ENCODE data around the gene ARPC1B. TPM values are rescaled to one million over a fixed set of nuclear protein-coding genes. Genes with fewer than 3 reads are reported as not detected.

ARPC1B gene
- total and polyA plus RNA-seq, 2 of the 8 experiments (the other 6 are each of a cell fraction or from before 2014, with no cell fraction given): 64.5 to 115 TPM

DNA sequence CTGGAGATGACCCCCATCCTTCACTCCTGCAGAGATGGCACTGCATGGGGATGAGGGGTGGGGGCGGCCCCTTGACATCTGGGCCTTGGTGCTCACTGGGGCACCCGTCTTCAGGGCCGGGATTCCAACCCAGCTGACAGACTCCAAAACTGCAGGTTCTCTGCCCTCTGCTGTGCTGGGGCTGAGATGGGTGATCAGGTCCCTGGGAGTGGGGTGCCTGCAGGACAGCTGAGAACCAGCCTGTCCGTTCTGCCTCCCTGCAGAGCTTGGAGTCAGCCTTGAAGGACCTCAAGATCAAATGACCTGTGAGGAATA, 19.6 kb downstream of the ARPC1B start:
- Histone ChIP-seq H3K56ac (replicated peaks; ENCODE audit: insufficient read length, low read depth, low read length) (no peak overlapping the region), H3K14ac (ENCODE audit: insufficient read length) (no peak overlapping the region), H3K23ac (ENCODE audit: insufficient read length) (no peak overlapping the region), H3K4ac (replicated peaks; ENCODE audit: insufficient read length, low read depth, low read length) (peak overlapping the region; percentile 44), H3K36me3 (ENCODE audit: control insufficient read depth in 2 of 4, insufficient read depth in 4 of 4, low read length in 3 of 4) (peaks cover 12 to 63% (median 31%) of the 10 kb centered on the region in 4 experiments), H3K18ac (ENCODE audit: extremely low read depth, low read length) (no peak overlapping the region), H3K27ac (ENCODE audit: low read depth, low read length) (no peak overlapping the region), H3K9ac (replicated peaks in 1 of 4; ENCODE audit: extremely low read depth in 1 of 4, low read depth in 3 of 4, low read length in 3 of 4) (no peak overlapping the region), H2BK120ac (replicated peaks; ENCODE audit: low read depth, low read length) (no peak overlapping the region), H3K4me1 (replicated peaks in 1 of 4; ENCODE audit: control insufficient read depth in 3 of 4, insufficient read depth in 4 of 4, low read length in 3 of 4) (peaks cover 2 to 12% (median 5%) of the 10 kb centered on the region in 4 experiments; a peak in 6 of 7 replicates), H2AFZ (ENCODE audit: low read length) (no peak overlapping the region), H2BK12ac (ENCODE audit: low read depth, low read length) (no peak overlapping the region), H2BK15ac (ENCODE audit: low read length) (no peak overlapping the region), H3K4me3 (ENCODE audit: extremely low read depth in 1 of 4, insufficient read depth in 2 of 4, low read depth in 3 of 4, low read length in 4 of 4) (peak overlapping the region in 1 of 4 experiments; percentile 70; a peak in 1 of 8 replicates), H3K23me2 (ENCODE audit: low read depth, low read length) (peaks cover 4% of the 10 kb centered on the region; the same call in 1 of the 2 replicates), H4K20me1 (replicated peaks in 1 of 2; ENCODE audit: control insufficient read depth in 1 of 2, insufficient read depth in 2 of 2, low read length in 2 of 2) (peaks cover 10 to 18% of the 10 kb centered on the region in 2 experiments), H4K5ac (ENCODE audit: insufficient read length, low read depth, low read length) (no peak overlapping the region), H2AK5ac (ENCODE audit: low read depth, low read length) (no peak overlapping the region), H3K4me2 (ENCODE audit: insufficient read depth in 1 of 2, low read depth in 2 of 2, low read length in 2 of 2) (peak overlapping the region in 1 of 2 experiments; percentile 55; a peak in 1 of 4 replicates), H3K27me3 (replicated peaks in 1 of 4; ENCODE audit: control insufficient read depth in 3 of 4, extremely low read depth in 1 of 4, insufficient read depth in 3 of 4, low read length in 3 of 4) (no peaks in the 10 kb centered on the region), H4K91ac (replicated peaks; ENCODE audit: insufficient read length, low read length) (no peak overlapping the region), H4K8ac (ENCODE audit: extremely low read depth, insufficient read depth, low read length) (no peak overlapping the region), H3K9me3 (ENCODE audit: insufficient read depth in 2 of 2, low read depth in 1 of 2, low read length in 1 of 2) (no peaks in the 10 kb centered on the region), H3K79me1 (ENCODE audit: low read depth, low read length) (no peaks in the 10 kb centered on the region), H3K79me2 (ENCODE audit: control insufficient read depth in 1 of 2, insufficient read depth in 2 of 2, low read length in 2 of 2) (no peaks in the 10 kb centered on the region), H2BK5ac (ENCODE audit: low read depth, low read length) (no peak overlapping the region), H2BK20ac (ENCODE audit: low read length) (no peak overlapping the region)
- CTCF ChIA-PET (ENCODE audit: partially characterized antibody): interaction anchor here (1.1 to 7.1 kb wide), 8 partner anchors 15 to 89 kb away, joined by 3 to 40 read pairs (median 5); no protein-coding TSS in a partner anchor
- POLR2A ChIA-PET (ENCODE audit: partially characterized antibody): interaction anchor here (0.8 to 7.9 kb wide), 18 partner anchors 11 to 65 kb away, joined by 3 to 150 read pairs (median 4); partner anchors contain the start of genes ARPC1B, BUD31, CPSF4 and PDAP1
- TF ChIP-seq POLR2A (IDR thresholded peaks at IDR 0.05; ENCODE audit: control extremely low read depth in 1 of 2, low read depth in 2 of 2, low read length in 2 of 2): peak in 1 of 2 experiments; percentile 47; a peak in 1 of 3 replicates
- no peak for TF ChIP-seq SRF (IDR thresholded peaks at IDR 0.05; ENCODE audit: low read depth, low read length)
- no peak for FAIRE-seq
- no peak for DNase-seq (ENCODE audit: low read depth in 1 of 2, low spot score in 2 of 2)
- 90% methylated on average over 4 of the region's 4 CpGs; no CpG with 5 or more reads in 1 of the 2 experiments for WGBS, 2 experiments (ENCODE audit: extremely low coverage in 1 of 2, insufficient coverage in 1 of 2, insufficient read length in 1 of 2, insufficient replicate concordance in 2 of 2, low coverage in 1 of 2, low lambda C conversion rate in 2 of 2, missing lambda C conversion rate in 1 of 2)

Measured in H1 (cell line).